ENCODE data around the gene NEBL. TPM values are rescaled to one million over a fixed set of nuclear protein-coding genes. Genes with fewer than 3 reads are reported as not detected.

NEBL gene
- total and polyA plus RNA-seq, 5 donors from 2014 or later: 1.2 to 2.6 (median 1.8) TPM

GRCh38 chr10:20887706-20888555 lies 9.2 kb downstream of the NEBL start:
- Mint-ChIP-seq H3K4me1 (no peaks in the 10 kb centered on the region), H3K27me3 (no peaks in the 10 kb centered on the region), H3K36me3 (no peaks in the 10 kb centered on the region), H3K9me3 (peaks cover 0 to 1% (median 0%) of the 10 kb centered on the region in 7 donors), H3K27ac (no peak overlapping the region), H3K4me3 (no peak overlapping the region)
- H3K27me3 ChIP-seq (ENCODE audit: control insufficient read depth, insufficient read depth, low read length): no peaks in the 10 kb centered on the region
- H3K4me1 ChIP-seq (ENCODE audit: control insufficient read depth, insufficient read depth, low read length, poor library complexity, severe bottlenecking): no peaks in the 10 kb centered on the region
- no peak overlapping the region for H3K4me3 ChIP-seq (ENCODE audit: low read depth, low read length)
- H3K9me3 ChIP-seq (ENCODE audit: control insufficient read depth in 2 of 2, low read length in 2 of 2): no peaks in the 10 kb centered on the region
- no peaks in the 10 kb centered on the region for H3K36me3 ChIP-seq (ENCODE audit: control insufficient read depth, insufficient read depth, low read length)
- no peak for ATAC-seq (ENCODE audit: low read depth in 2 of 2)
- DNase-seq: no peak
- no peak overlapping the region for H3K27ac ChIP-seq (ENCODE audit: insufficient read depth, low read length, poor library complexity, severe bottlenecking)

GRCh38 chr10:20885678-20886077 lies 11.4 kb downstream of the NEBL start:
- Histone ChIP-seq H3K36me3 (ENCODE audit: control insufficient read depth, insufficient read depth, low read length) (no peaks in the 10 kb centered on the region), H3K4me3 (ENCODE audit: low read depth, low read length) (no peak overlapping the region), H3K27ac (ENCODE audit: insufficient read depth, low read length, poor library complexity, severe bottlenecking) (no peak overlapping the region), H3K27me3 (ENCODE audit: control insufficient read depth, insufficient read depth, low read length) (no peaks in the 10 kb centered on the region), H3K9me3 (ENCODE audit: control insufficient read depth in 2 of 2, low read length in 2 of 2) (no peaks in the 10 kb centered on the region), H3K4me1 (ENCODE audit: control insufficient read depth, insufficient read depth, low read length, poor library complexity, severe bottlenecking) (no peaks in the 10 kb centered on the region)
- H3K4me1 Mint-ChIP-seq: no peaks in the 10 kb centered on the region
- no peaks in the 10 kb centered on the region for H3K36me3 Mint-ChIP-seq
- H3K27ac Mint-ChIP-seq: no peak overlapping the region
- ATAC-seq (ENCODE audit: low read depth in 2 of 2) (no peak), DNase-seq (no peak)
- no peak overlapping the region for H3K4me3 Mint-ChIP-seq
- H3K27me3 Mint-ChIP-seq: peaks cover 4% of the 10 kb centered on the region
- H3K9me3 Mint-ChIP-seq: peaks cover 0 to 3% (median 0%) of the 10 kb centered on the region in 7 donors

- Mint-ChIP-seq H3K4me3 (no peak overlapping the region), H3K4me1 (no peaks in the 10 kb centered on the region), H3K9me3 (peaks cover 0 to 3% (median 0%) of the 10 kb centered on the region in 7 donors), H3K27ac (no peak overlapping the region), H3K36me3 (no peaks in the 10 kb centered on the region), H3K27me3 (peaks cover 4% of the 10 kb centered on the region)
- Histone ChIP-seq H3K4me3 (ENCODE audit: low read depth, low read length) (no peak overlapping the region), H3K4me1 (ENCODE audit: control insufficient read depth, insufficient read depth, low read length, poor library complexity, severe bottlenecking) (no peaks in the 10 kb centered on the region), H3K27ac (ENCODE audit: insufficient read depth, low read length, poor library complexity, severe bottlenecking) (no peak overlapping the region), H3K9me3 (ENCODE audit: control insufficient read depth in 2 of 2, low read length in 2 of 2) (no peaks in the 10 kb centered on the region), H3K36me3 (ENCODE audit: control insufficient read depth, insufficient read depth, low read length) (no peaks in the 10 kb centered on the region), H3K27me3 (ENCODE audit: control insufficient read depth, insufficient read depth, low read length) (no peaks in the 10 kb centered on the region)
- no peak for ATAC-seq (ENCODE audit: low read depth in 2 of 2)
- no peak for DNase-seq
Observed at GRCh38 chr10:20883552-20883951, 13.6 kb downstream of the NEBL start.

DNA sequence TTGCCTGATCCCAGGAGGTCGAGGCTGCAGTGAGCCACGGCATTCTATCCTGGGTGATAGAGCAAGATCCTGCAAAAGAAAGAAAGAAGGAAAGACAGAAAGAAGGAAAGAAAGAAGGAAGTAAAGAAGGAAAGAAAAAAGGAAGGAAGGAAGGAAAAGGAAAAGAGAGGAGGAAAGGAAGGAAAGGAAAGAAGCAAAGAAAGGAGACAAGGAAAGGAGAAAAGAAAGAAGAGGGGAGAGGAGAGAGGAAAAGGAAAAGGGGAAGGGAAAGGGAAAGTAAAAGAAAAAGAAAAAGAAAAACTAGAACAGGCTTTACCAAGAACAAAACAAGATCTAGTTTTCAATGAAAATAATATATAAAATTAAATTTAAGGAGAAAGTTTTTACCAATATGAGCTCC lies 15.0 kb downstream of the NEBL start:
- H3K27me3 Mint-ChIP-seq: peaks cover 4% of the 10 kb centered on the region
- H3K4me3 ChIP-seq (ENCODE audit: low read depth, low read length): no peak overlapping the region
- no peaks in the 10 kb centered on the region for H3K4me1 ChIP-seq (ENCODE audit: control insufficient read depth, insufficient read depth, low read length, poor library complexity, severe bottlenecking)
- H3K4me1 Mint-ChIP-seq: no peaks in the 10 kb centered on the region
- H3K9me3 Mint-ChIP-seq: peaks cover 0 to 3% (median 0%) of the 10 kb centered on the region in 7 donors
- no peaks in the 10 kb centered on the region for H3K9me3 ChIP-seq (ENCODE audit: control insufficient read depth in 2 of 2, low read length in 2 of 2)
- no peak for ATAC-seq (ENCODE audit: low read depth in 2 of 2)
- no peak overlapping the region for H3K4me3 Mint-ChIP-seq
- H3K36me3 ChIP-seq (ENCODE audit: control insufficient read depth, insufficient read depth, low read length): no peaks in the 10 kb centered on the region
- no peak for DNase-seq
- no peak overlapping the region for H3K27ac Mint-ChIP-seq
- no peaks in the 10 kb centered on the region for H3K27me3 ChIP-seq (ENCODE audit: control insufficient read depth, insufficient read depth, low read length)
- no peak overlapping the region for H3K27ac ChIP-seq (ENCODE audit: insufficient read depth, low read length, poor library complexity, severe bottlenecking)
- H3K36me3 Mint-ChIP-seq: no peaks in the 10 kb centered on the region

- H3K4me3 Mint-ChIP-seq: no peak overlapping the region
- no peaks in the 10 kb centered on the region for H3K4me1 Mint-ChIP-seq
- H3K9me3 Mint-ChIP-seq: peaks cover 0 to 7% (median 0%) of the 10 kb centered on the region in 7 donors
- Histone ChIP-seq H3K9me3 (ENCODE audit: control insufficient read depth in 2 of 2, low read length in 2 of 2) (no peaks in the 10 kb centered on the region), H3K27me3 (ENCODE audit: control insufficient read depth, insufficient read depth, low read length) (no peaks in the 10 kb centered on the region), H3K4me3 (ENCODE audit: low read depth, low read length) (no peak overlapping the region), H3K27ac (ENCODE audit: insufficient read depth, low read length, poor library complexity, severe bottlenecking) (no peak overlapping the region), H3K4me1 (ENCODE audit: control insufficient read depth, insufficient read depth, low read length, poor library complexity, severe bottlenecking) (no peaks in the 10 kb centered on the region), H3K36me3 (ENCODE audit: control insufficient read depth, insufficient read depth, low read length) (no peaks in the 10 kb centered on the region)
- no peaks in the 10 kb centered on the region for H3K36me3 Mint-ChIP-seq
- DNase-seq (no peak), ATAC-seq (ENCODE audit: low read depth in 2 of 2) (no peak)
- peaks cover 4% of the 10 kb centered on the region for H3K27me3 Mint-ChIP-seq
- no peak overlapping the region for H3K27ac Mint-ChIP-seq
Observed at GRCh38 chr10:20879136-20879535, 18.0 kb downstream of the NEBL start.

- Histone ChIP-seq H3K36me3 (ENCODE audit: control insufficient read depth, insufficient read depth, low read length) (no peaks in the 10 kb centered on the region), H3K4me1 (ENCODE audit: control insufficient read depth, insufficient read depth, low read length, poor library complexity, severe bottlenecking) (no peaks in the 10 kb centered on the region), H3K4me3 (ENCODE audit: low read depth, low read length) (no peak overlapping the region), H3K9me3 (ENCODE audit: control insufficient read depth in 2 of 2, low read length in 2 of 2) (no peaks in the 10 kb centered on the region), H3K27me3 (ENCODE audit: control insufficient read depth, insufficient read depth, low read length) (no peaks in the 10 kb centered on the region), H3K27ac (ENCODE audit: insufficient read depth, low read length, poor library complexity, severe bottlenecking) (no peak overlapping the region)
- ATAC-seq (ENCODE audit: low read depth in 2 of 2) (no peak), DNase-seq (no peak)
- Mint-ChIP-seq H3K4me3 (no peak overlapping the region), H3K27ac (no peak overlapping the region), H3K27me3 (peaks cover 4% of the 10 kb centered on the region), H3K4me1 (no peaks in the 10 kb centered on the region), H3K36me3 (no peaks in the 10 kb centered on the region), H3K9me3 (peaks cover 0 to 7% (median under 1%) of the 10 kb centered on the region in 7 donors)
Observed at GRCh38 chr10:20877986-20878983, 18.8 kb downstream of the NEBL start.

DNA sequence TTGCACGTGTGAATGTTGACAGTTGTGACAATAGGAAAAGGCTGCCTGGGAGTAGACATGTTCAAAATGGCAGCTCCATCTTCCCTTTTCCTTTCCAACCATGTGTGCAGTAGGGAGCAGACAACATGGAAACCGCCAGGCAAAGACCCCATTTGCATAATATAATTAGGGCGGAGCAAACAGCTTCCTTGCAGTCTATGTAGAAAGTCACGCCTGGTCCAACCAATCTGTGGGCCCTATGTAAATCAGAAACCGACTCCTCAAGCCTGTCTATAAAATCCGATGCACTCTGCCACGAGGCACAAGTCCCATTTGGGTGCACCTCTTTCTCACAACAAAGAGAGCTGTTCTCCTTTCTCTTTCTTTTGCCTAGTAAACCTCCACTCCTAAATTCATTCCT lies 19.6 kb downstream of the NEBL start:
- H3K4me1 ChIP-seq (ENCODE audit: control insufficient read depth, insufficient read depth, low read length, poor library complexity, severe bottlenecking): no peaks in the 10 kb centered on the region
- Mint-ChIP-seq H3K27me3 (peaks cover under 1% of the 10 kb centered on the region), H3K9me3 (peaks cover 0 to 7% (median 1%) of the 10 kb centered on the region in 7 donors), H3K27ac (no peak overlapping the region), H3K36me3 (no peaks in the 10 kb centered on the region), H3K4me3 (no peak overlapping the region), H3K4me1 (no peaks in the 10 kb centered on the region)
- no peaks in the 10 kb centered on the region for H3K27me3 ChIP-seq (ENCODE audit: control insufficient read depth, insufficient read depth, low read length)
- DNase-seq: no peak
- H3K36me3 ChIP-seq (ENCODE audit: control insufficient read depth, insufficient read depth, low read length): no peaks in the 10 kb centered on the region
- H3K27ac ChIP-seq (ENCODE audit: insufficient read depth, low read length, poor library complexity, severe bottlenecking): no peak overlapping the region
- no peaks in the 10 kb centered on the region for H3K9me3 ChIP-seq (ENCODE audit: control insufficient read depth in 2 of 2, low read length in 2 of 2)
- no peak overlapping the region for H3K4me3 ChIP-seq (ENCODE audit: low read depth, low read length)
- no peak for ATAC-seq (ENCODE audit: low read depth in 2 of 2)
